ENCODE measurements around the gene RALGPS1.

Gene RALGPS1

DNA sequence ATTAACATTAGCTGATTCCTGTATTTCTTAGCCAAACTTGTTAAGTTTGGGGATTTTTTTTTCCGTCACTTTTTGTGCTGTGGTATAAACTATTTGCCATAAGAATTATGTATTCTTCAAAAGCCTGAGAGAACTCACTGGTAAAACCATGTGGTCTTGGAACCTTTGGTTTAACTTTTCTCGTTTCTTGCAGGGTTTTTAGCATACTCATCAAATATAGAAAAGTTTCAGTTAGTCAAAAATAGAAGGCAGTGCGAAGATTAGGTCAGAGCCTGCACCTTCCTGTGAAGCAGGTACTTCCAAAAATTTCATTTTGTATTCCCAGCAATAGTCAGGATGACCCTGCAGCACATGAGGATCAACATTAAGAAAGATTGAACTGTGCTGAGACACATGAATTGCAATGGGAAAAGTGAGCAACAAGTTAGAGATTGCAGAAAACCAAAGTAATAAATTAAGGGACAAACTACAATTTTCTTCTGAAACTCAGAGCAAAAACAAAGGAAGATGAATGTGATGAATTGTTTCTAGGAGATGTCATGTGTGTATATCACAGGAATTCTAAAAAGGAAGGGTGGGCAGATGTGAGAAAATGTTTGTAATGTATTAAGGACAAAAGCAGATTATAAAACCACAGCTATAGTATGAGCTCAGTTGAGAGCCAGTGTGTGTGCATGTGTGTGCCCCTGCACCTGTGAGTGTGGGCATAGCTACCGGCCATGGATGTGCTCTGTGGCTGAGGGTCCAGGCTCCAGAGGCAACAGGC, 105.6 kb downstream of the RALGPS1 start:
- in situ Hi-C loops (cut with MboI; ENCODE audit: low sequenced_read_pairs, unreplicated experiment), result no loop called here
- TF ChIP-seq, protein P1, sequence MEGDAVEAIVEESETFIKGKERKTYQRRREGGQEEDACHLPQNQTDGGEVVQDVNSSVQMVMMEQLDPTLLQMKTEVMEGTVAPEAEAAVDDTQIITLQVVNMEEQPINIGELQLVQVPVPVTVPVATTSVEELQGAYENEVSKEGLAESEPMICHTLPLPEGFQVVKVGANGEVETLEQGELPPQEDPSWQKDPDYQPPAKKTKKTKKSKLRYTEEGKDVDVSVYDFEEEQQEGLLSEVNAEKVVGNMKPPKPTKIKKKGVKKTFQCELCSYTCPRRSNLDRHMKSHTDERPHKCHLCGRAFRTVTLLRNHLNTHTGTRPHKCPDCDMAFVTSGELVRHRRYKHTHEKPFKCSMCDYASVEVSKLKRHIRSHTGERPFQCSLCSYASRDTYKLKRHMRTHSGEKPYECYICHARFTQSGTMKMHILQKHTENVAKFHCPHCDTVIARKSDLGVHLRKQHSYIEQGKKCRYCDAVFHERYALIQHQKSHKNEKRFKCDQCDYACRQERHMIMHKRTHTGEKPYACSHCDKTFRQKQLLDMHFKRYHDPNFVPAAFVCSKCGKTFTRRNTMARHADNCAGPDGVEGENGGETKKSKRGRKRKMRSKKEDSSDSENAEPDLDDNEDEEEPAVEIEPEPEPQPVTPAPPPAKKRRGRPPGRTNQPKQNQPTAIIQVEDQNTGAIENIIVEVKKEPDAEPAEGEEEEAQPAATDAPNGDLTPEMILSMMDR (IDR thresholded peaks at IDR 0.05; ENCODE audit: borderline replicate concordance, control extremely low read depth, extremely low read depth, insufficient read depth, missing control alignments), result no peak
- DNase-seq (ENCODE audit: low spot score), result no peak

DNA sequence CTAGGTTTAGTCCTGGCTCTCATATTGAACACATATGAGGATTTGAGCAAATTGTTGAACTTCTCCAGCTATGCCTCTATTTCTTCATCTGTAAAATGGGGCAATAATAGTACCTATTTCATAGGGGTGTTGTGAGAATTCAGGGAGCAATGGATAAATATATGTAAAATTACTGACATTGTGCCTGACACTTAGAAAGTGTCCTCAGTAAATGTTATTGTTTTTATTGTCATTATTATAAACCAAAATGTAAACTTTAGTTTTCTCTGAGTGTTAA, 106.2 kb downstream of the RALGPS1 start:
- TF ChIP-seq, protein P1 (IDR thresholded peaks at IDR 0.05; ENCODE audit: borderline replicate concordance, control extremely low read depth, extremely low read depth, insufficient read depth, missing control alignments), result no peak
- DNase-seq (ENCODE audit: low spot score), result no peak
- in situ Hi-C loops (cut with MboI; ENCODE audit: low sequenced_read_pairs, unreplicated experiment), result no loop called here

GRCh38 chr9:127021664-127022363, 107.2 kb downstream of the RALGPS1 start:
- in situ Hi-C loops (cut with MboI; ENCODE audit: low sequenced_read_pairs, unreplicated experiment), result no loop called here
- DNase-seq (ENCODE audit: low spot score), result no peak
- TF ChIP-seq, protein P1 (IDR thresholded peaks at IDR 0.05; ENCODE audit: borderline replicate concordance, control extremely low read depth, extremely low read depth, insufficient read depth, missing control alignments), result no peak

DNA sequence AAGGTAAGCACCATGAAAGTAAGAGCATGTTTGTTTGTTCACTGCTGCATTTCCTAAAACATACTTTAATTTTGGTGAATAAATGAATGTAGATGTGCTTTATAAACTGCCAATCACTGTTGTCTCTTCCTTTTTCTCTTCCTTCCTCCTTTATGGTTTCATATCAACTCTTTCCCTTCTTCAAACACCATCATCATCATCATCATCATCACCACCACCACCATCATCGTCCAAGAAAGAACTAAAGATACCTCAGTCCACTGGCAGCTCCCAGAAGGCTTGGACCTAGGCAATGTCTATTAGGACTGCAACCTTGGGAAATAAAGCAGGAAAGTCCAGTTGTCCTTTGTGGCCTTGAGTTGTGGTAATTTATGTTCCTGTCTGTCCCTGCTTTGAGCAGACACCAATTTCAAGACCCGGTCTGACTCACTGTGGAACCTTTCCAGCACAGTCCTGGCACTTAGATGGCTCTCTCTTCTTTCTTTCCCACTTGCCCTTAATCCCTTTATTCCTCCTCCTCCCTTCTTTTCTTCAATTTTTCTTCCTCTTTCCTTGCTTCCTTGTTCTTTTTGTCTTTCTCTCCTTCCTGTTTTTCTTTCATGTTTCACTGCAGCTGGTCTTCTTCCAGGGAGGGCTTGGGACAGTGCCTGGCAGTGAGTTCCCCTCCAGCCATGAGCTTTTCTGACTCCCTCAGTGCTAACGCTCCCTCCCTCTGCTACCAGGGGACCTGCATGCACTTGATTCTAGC, 108.5 kb downstream of the RALGPS1 start:
- in situ Hi-C loops (cut with MboI; ENCODE audit: low sequenced_read_pairs, unreplicated experiment), result no loop called here
- no peak for DNase-seq (ENCODE audit: low spot score)
- TF ChIP-seq, protein P1 (IDR thresholded peaks at IDR 0.05; ENCODE audit: borderline replicate concordance, control extremely low read depth, extremely low read depth, insufficient read depth, missing control alignments), result no peak

DNA sequence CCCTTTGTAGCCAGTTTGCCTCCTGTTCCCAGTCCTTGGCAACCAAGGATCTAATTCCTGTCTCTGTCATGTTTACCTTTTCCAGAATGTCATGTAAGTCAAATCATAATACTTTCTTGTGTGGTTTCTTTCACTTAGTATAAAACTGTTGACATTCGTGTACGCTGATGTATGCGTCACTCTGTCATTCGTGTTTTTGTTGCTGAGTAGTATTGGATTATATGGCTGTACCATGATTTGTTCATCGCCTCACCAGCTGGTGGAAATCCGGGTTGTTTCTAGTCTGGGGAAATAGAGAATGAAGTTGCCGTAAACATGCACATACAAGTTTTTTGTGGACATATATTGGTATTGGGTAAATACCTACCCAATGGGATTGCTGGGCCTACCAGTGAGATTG, 110.5 kb downstream of the RALGPS1 start:
- TF ChIP-seq, protein P1 (IDR thresholded peaks at IDR 0.05; ENCODE audit: borderline replicate concordance, control extremely low read depth, extremely low read depth, insufficient read depth, missing control alignments), result no peak
- no peak for DNase-seq (ENCODE audit: low spot score)
- in situ Hi-C loops (cut with MboI; ENCODE audit: low sequenced_read_pairs, unreplicated experiment), result no loop called here

GRCh38 chr9:127027694-127028093, 113.1 kb downstream of the RALGPS1 start:
- no peak for DNase-seq (ENCODE audit: low spot score)
- in situ Hi-C loops (cut with MboI; ENCODE audit: low sequenced_read_pairs, unreplicated experiment), result no loop called here
- TF ChIP-seq, protein P1 (IDR thresholded peaks at IDR 0.05; ENCODE audit: borderline replicate concordance, control extremely low read depth, extremely low read depth, insufficient read depth, missing control alignments), result no peak
